GM18517 (cell line): Measurements from ENCODE around the gene ZBTB46.
A peak's percentile ranks its signal among the peaks of the same experiment; 100 is the strongest.
"Not testable (repeated sequence)": the region's sequence is repeated elsewhere in the genome, so short reads cannot be mapped to it uniquely, and the experiment has no call there.

Source experiments
- ATAC-seq: cut with Tn5 transposase; IDR thresholded peaks from one replicate; pipeline ENCODE4 v1.9.1; 2021; ENCODE audit warnings: mild to moderate bottlenecking, moderate library complexity; ENCODE audit not compliant: unreplicated experiment

Gene ZBTB46

GRCh38 chr20:63736893-63737694, 94.0 kb downstream of the ZBTB46 start:
- no peak for ATAC-seq

- ATAC-seq = no peak
Observed at GRCh38 chr20:63735859-63736718, 95.0 kb downstream of the ZBTB46 start, which contains the start of gene LIME1. Gene LIME1, plus strand, starts transcription at chr20:63736664. Its CDS starts 886 bp downstream, at chr20:63737550.

GRCh38 chr20:63734946-63735858, 95.9 kb downstream of the ZBTB46 start:
- ATAC-seq = no peak

GRCh38 chr20:63734111-63734945, 96.7 kb downstream of the ZBTB46 start:
- no peak for ATAC-seq

GRCh38 chr20:63733579-63734081, 97.4 kb downstream of the ZBTB46 start:
- ATAC-seq = no peak

GRCh38 chr20:63733117-63733516, 97.9 kb downstream of the ZBTB46 start:
- ATAC-seq = no peak

- ATAC-seq = no peak
Observed at GRCh38 chr20:63732118-63733095, 98.7 kb downstream of the ZBTB46 start.

GRCh38 chr20:63731410-63731809, 99.7 kb downstream of the ZBTB46 start:
- no peak for ATAC-seq

- ATAC-seq = not testable (repeated sequence)
Observed at GRCh38 chr20:63730189-63730733, 100.8 kb downstream of the ZBTB46 start.

GRCh38 chr20:63722967-63723622, 108.0 kb downstream of the ZBTB46 start:
- not testable (repeated sequence) for ATAC-seq

GRCh38 chr20:63718996-63719395, 112.1 kb downstream of the ZBTB46 start:
- no peak for ATAC-seq

- ATAC-seq = no peak
Observed at GRCh38 chr20:63714858-63715257, 116.2 kb downstream of the ZBTB46 start.

- no peak for ATAC-seq
Observed at GRCh38 chr20:63712191-63712590, 118.9 kb downstream of the ZBTB46 start.

- ATAC-seq = no peak
Observed at GRCh38 chr20:63711085-63711645, 119.9 kb downstream of the ZBTB46 start.

- ATAC-seq = no peak
Observed at GRCh38 chr20:63709149-63709527, 121.9 kb downstream of the ZBTB46 start.

- peak; percentile 24 for ATAC-seq
Observed at GRCh38 chr20:63708301-63709148, 122.5 kb downstream of the ZBTB46 start.
